Effector CD4-positive, alpha-beta T cell (primary cell): ENCODE data around the gene VENTX.

Experiments used
- DNase-seq: peaks from one replicate; pipeline ENCODE4 v3.0.0-alpha.2; 2020

Gene VENTX

DNA sequence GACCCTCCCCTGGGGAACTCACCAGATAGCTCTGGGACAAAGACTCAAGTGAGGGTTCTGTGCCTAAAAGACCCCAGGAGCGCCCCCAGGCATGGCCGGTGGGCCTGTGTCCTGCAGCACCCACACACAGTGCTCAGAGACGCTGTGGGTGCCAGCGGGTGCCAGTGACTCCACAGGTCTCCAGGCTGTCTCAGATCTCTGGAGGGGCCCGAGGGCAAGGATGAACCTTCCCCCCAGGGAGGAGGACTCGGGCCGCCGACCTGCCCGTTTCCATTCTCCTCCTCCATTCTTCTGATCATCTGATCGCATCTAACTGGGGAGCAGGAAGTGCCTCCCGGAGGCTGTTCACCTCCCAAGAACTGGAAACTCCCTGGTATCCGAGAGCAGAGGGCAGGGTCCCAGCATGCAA, 38.0 kb downstream of the VENTX start:
- peak; percentile 33 for DNase-seq

DNA sequence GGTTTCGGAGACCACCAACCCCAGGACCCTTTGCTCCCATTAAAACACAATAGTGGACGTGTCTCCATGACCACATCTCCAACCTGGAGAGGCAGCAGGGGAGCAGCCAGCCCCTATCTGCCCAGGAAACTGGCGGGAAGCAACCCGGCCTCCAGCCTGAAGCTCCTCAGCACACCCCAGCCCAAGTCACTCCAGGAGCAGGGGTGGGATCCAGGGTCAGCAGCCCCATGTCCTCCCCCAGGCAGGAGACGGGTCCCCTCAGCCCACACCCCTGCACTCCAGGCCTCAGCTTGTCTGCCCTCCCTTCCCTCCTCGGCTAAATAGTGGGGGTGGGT, 38.4 kb downstream of the VENTX start:
- DNase-seq, result no peak

DNA sequence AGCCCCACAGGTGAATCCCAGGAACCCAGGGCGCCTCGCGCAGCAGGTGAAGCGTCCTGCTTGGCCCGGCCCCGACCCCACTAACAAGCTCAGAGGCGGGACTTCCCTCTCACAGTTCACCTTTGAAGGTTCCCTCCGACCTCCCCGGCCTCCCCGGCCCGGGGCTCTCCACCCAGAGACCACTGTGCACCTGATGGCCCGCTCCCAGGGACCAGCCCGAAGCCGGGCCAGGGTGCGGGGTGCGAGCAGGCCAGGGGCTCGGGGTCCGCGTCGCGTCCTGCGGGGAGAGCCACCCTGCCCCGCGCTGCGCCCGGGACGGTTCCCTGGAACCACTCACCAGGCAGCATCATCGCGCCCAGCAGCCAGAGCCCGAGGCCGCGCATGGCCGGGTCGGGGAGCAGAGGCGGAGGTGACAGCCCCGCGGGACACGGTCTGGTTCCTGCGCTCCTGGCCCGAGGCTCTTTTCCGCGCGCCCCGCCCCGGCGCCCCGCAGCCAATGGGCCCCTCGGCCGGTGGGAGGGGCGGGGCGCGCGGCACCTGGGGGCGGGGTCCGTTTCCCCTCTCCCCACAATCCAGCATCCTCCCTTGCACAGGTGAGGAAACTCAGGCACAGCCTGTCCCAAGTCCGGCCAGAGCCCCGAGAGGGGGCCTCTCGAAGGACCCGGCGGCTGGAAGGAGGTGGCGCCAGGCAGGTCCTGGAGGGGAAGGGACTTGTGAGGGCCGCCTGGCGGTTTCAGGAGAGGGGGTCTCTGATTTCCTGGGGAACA, 39.0 kb downstream of the VENTX start, which contains the start of gene ADAM8:
Gene ADAM8 (minus strand): TSS at position 434 of the 767 bp plus-strand sequence. CDS start 51 bp downstream, at position 383.
- DNase-seq, result peak; percentile 59

DNA sequence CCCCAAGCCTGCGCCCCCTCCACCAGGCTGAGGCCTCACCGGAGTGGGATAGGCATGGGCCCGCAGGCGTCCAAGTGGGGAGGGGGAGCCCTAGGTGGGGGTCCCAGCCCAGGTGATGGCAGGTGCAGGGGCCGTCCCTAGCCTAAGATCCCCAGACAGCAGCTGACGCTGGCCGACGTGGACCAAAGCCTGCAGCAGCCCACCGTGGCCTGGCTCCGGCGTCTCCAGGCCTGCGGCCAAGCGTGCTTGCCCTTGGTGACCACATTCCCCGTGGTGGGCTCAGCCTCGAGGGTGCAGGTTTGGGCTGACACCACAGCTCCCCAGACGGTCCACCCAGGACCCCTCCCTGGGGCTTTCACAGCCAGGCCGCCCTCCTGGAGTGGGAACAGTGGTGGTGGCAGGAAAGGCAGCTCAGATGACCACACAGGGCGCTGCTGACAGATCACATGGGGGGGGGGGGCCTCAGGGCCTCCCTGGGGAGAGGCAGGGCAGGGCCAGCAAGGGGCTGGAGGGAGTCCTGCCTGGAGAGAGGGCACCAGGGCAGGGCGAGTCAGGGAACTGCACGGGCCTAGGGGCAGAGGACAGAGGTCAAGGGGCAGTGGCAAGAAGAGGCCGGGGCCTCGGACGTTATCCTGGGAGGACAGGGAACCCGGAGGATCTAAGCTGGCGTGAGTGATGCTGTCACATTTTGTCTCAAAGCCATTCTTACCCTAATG, 39.8 kb downstream of the VENTX start:
- no peak for DNase-seq

DNA sequence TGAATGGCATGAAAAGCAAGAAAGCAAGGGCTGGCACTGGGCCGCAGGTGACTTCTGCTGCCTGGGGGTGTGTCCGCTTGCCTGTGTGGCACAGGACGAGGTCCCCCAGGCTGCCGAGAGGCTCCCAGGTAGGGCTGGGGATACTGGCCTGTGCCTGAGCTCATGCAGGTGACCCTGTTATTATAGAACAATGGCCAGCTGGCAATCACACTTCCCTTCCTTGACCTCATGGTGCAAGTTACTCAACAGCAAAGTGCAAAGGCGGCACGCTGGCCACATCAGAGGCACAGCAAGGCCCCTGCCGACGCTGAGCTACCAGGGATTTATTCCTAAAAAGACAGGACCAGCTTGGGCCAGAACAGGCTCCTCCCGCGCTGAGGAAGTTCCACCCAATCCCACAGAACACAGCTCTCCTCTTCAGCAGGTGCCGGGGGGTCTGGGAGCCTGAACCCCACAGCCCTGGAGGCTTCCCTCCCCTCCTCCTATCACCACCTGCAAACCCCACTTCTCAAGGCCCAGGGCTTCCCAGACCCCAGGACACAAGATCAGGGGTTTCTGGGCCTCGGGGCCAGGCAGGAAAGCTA, 40.4 kb downstream of the VENTX start:
- DNase-seq, result no peak

DNA sequence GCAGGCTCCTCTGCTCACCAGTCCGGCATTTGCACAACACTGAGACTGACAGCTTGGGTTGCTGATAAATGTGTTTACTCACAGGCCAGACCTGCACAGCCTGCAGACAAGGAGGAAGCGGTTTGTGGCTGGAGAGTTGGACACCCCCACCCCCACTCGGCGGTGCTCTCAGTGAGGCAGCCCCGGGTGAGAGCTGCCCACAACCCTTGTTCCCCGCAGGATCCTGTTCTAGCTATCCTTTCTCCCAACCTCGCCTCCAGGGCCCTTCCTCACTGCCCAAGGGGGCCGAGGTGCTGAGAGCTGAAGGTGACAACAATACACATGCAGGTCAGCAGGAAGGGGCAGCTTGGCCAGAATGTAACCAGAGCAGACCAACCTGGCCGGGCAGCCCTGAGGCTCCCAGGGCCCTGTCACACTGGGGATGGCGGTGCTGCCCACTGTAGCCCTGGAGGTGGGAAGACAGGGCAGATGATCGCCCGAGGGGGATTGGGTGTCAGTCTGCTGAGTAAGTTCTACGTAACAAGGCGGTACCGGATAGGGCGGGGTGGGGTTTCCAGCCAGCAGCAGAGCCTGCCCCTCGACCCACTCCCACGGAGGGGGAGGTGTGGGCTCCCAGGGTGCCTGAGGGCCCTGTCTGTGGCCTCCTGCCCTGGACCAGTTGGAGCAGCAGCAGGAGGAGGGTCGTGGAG, 41.1 kb downstream of the VENTX start:
- DNase-seq, result peak; percentile 62

DNA sequence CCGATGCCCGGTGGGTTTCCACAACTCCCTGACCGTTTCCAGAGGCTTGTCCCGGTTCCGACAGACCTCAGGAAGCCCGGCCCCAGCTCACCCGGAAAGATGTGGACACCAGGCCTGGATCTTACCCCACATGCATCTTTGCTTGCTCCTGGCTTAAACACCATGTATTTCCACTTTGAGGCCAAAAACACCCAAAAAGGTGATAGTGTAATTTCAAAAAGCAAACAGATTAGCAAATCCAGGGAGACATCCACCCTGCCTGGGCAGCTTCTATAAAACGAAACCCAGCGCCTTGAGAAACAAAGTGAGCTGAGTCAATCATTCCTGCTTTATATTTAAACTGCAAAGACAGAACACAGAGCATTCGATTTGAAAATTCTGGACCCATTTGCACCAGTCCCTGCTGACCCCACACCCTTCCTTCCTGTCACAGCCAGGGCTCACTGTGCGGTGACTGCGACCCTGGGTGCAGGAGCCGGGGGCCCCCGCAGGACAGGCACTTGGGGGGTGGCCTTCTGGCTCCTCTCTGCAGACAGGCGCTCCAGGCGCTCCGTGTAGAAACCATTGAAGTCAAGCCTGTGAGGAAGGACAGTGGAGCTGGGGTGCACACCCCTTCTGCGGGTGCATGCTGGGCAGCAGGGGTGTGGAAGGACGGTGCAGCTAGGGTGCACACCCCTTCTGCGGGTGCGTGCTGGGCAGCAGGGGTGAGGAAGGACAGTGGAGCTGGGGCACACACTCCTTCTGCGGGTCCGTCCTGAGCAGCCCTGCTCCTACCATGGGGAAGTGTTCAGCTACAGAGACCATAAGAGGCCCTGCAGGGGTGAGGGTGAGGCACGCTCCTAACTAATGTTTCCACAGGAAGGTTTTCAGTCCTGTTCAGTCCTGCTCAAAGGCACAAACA, 41.9 kb downstream of the VENTX start:
- no peak for DNase-seq

DNA sequence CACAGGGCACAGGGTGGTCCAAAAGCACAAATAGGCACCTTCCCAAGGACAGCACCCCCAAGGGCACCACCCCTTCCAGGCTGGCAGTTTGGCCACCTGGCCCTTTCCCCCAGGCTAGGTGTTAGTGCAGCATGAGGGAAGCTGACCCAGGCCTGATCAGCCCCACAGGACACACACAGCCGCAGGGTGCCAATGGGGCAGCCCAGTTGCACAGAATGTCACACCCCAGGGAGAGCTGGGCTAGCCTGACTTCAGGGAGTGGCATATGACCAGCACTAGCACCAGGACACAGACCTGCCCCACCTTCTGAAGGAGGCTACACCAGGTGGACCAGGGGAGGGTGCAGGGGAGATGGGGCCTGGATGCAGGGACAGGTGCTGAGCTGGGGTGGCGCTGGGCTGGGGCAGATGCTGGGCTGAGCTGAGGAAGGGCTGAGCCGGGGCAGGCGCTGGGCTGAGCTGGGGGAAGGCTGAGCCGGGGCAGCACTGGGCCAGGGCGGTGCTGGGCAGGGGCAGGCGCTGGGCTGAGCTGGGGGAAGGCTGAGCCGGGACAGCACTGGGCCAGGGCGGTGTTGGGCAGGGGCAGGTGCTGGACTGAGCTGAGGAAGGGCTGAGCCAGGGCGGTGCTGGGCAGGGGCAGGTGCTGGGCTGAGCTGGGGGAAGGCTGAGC, 42.9 kb downstream of the VENTX start:
- no peak for DNase-seq

DNA sequence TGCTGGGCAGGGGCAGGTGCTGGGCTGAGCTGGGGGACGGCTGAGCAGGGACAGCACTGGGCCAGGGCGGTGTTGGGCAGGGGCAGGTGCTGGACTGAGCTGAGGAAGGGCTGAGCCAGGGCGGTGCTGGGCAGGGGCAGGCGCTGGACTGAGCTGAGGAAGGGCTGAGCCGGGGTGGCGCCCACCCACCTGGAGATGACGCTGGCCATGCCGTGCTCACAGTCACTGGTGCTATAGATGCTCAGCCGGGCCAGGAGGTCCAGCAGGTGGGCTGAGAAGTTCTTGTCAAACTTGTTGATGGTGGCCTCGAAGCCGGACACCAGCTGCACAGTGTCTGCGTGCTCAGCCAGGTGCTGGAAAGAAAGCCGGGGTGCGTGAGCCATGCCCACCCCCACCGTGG, 43.4 kb downstream of the VENTX start:
- DNase-seq, result no peak

DNA sequence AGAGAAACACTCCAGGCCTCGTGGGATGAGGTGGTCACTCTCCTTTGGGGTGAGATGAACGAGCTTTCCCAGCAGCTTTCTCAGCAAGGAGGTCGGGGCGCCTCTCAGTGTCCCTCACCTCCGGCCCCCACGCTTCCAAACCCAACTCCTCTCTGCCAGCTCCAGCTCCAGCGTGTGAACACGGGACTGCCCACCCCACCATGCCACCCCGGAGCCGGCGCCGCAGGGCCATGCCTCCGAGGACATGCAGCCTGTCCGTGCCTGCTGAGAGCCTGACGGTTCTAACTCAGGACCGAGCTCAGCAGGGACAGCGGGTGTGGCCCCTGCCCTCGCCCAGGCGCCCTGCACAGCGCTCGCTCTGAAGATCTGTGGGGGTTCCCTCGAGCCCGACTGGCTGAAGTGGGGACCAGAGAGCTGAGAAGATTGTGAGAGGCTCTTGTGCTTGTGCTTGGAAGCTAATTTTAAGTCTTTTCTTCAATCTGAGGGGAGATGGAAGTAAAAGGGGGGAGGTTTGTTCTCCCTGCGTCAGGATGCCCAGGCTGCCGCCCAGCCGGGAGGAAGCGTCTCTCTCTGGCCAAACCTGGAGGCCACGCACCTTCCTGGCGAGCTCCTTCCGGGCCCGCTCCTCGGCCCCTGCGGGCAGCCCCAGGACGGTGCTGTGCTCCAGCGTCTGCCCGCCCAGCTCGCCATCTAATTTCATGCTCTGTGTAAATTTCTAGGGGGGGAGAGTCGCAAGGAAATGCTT, 44.1 kb downstream of the VENTX start:
- no peak for DNase-seq

DNA sequence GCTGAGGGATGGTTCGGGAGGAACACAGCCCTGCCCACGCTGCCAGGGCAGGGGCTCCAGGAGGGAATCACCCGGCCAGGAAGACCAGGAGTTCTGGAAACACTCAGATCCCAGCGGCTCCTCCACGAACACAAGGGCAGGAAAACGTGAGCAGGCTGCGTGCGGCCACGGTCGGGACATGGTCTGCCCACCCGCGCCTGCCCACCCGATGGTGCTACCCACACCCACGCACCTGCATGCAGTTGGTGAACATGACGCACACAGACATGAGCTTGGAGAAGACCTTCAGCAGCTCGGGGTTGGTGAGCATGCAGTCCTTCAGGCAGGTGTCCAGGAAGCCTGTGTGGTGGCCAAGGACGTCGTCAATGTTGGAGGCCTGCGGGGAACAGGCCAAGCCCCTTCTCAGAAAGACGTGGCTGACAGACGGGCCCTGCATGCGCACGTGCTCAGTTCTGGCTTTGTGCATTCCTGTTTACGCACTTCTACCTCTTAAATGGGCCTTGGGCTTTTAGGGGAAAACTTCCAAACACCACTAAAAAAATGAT, 45.3 kb downstream of the VENTX start:
- no peak for DNase-seq

DNA sequence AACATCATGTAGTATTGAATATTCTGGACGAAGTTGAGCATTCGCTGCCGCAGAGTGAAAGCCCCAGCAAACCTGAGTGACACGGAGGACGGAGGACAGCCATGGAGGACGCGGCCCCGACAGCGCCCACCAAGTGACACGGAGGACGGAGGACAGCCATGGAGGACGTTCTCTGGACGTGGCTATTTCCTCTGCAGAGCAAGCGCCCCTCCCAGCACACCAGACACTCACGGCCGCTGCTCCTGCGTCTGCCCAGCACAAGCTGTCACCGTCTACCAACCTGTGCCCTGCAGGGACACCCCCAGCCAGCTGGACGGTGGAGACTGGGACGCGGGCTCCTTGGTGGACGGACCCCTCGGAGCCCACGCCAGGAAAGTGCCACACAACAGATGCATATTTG, 46.3 kb downstream of the VENTX start:
- no peak for DNase-seq

DNA sequence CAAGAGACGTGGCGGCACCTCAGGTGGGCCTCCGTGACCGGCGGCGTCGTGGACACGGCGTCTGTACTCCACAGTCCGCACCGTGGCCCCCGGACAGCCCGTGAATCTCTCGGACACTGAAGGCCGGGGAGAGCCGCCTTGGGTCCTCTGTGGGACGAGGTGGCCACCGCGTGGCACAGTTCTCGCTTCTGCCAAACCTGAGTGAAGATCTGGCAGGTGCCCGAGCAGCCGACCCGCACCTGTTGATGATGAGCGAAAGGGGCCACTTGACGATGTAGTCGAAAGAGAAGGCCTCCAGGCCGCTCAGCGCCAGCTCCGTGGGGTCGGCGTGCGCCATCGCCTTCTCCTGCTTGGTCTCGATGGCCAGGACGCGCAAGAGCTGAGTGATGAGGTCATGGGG, 47.6 kb downstream of the VENTX start:
- no peak for DNase-seq

DNA sequence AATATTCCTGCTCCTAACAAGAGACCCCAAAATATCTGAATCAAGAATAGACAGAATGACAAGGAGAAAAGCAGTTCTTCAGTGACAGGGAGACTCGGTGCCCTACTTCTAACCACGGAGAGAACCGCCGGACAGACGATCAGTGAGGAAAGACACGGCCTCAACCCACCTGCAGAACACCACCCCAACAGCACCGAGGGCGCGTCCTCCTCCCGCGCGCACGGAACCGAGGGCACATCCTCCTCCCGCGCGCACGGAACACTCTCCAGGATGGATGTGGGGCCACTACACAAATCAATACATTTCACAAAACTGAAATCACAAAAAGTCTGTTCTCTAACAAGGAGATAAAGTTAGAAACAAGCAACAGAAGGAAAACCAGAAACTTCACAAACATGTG, 48.7 kb downstream of the VENTX start:
- DNase-seq, result no peak

DNA sequence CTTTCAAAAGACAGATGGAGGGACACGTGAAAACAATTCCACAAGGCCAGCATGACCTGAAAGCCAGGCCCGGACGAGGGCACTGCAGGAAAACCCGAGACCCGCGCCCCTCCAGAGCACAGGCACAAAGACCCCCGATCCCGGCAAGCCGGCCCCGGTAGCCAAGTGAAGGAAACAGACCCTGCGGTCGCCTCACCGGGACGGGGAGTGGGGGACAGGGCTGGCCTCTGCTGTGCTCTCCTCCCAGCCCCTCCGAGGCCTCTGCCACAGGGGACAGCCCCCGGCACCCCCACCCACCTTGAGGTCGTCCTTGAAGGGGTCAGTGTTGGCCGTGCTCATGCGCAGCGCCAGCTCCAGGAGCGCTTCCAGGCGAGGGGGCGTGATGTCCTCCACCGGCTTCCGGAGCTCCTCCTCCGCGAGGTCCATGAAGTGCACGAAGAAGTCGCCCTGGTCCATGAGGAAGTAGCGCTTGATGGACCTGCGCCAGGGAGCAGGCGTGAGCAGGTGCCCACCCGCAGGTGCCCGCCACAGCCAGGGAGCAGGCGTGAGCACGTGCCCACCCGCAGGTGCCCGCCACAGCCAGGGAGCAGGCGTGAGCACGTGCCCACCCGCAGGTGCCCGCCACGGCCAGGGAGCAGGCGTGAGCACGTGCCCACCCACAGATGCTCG, 50.3 kb downstream of the VENTX start:
- DNase-seq, result no peak

DNA sequence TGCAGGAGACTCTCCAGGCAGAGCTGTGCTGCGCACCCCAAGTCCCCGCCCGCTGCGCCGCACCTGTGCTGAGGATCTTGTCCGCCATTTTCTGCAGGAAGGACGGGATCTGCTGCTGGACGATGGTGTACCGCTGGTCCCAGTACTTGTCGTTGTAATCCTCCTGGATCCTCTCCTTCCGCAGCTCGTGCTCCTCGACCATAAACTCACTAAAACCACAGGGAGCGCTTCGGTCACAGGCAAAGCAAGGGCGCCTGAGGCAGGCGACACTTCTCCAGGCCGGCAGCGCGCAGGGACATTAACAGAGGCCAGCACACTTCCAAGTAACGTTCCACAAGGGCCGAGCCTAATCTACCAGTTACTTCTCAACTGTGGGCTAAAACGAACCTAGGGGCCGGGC, 52.1 kb downstream of the VENTX start:
- no peak for DNase-seq
